Activated CD4-positive, alpha-beta T cell treated with anti-CD3 and anti-CD28 coated beads for 36 hours (primary cell): ENCODE data around the gene ITPR2. TPM values are rescaled to one million over a fixed set of nuclear protein-coding genes. Genes with fewer than 3 reads are reported as not detected.
"Not testable (repeated sequence)": the region's sequence is repeated elsewhere in the genome, so short reads cannot be mapped to it uniquely, and the experiment has no call there.

ENCODE experiments used
- ATAC-seq: fragments of 200-7000 bp; cut with Tn5 transposase; one replicate; pipeline ENCODE4 v1.10.0; 2021; ENCODE audit warnings: mild to moderate bottlenecking, moderate library complexity
- CTCF ChIA-PET: fragments of 350-600 bp; sonication (Branson Sonifier 250); formaldehyde crosslinking; loops from one replicate; lab custom pipeline; 2021; ENCODE audit warnings: antibody characterized with exemption; lab: Charles Lee
- POLR2A ChIA-PET: fragments of 350-600 bp; sonication (Branson Sonifier 250); formaldehyde crosslinking; loops from one replicate; lab custom pipeline; 2021; ENCODE audit warnings: antibody characterized with exemption, inconsistent platforms; lab: Charles Lee
- DNase-seq: peaks from one replicate; pipeline ENCODE4 v3.0.0-alpha.2; 2020
- H3K27ac Mint-ChIP-seq: one replicate; pipeline ENCODE4 v1.8.0; 2021; ENCODE audit warnings: mixed read lengths
- H3K27me3 Mint-ChIP-seq: one replicate; pipeline ENCODE4 v1.8.0; 2021; ENCODE audit warnings: mixed read lengths
- H3K36me3 Mint-ChIP-seq: one replicate; pipeline ENCODE4 v1.8.0; 2021; ENCODE audit warnings: low read depth, mixed read lengths
- H3K4me1 Mint-ChIP-seq: one replicate; pipeline ENCODE4 v1.8.0; 2021; ENCODE audit warnings: mixed read lengths
- H3K4me3 Mint-ChIP-seq: one replicate; pipeline ENCODE4 v1.8.0; 2021; ENCODE audit warnings: mild to moderate bottlenecking, moderate library complexity, mixed read lengths
- H3K9me3 Mint-ChIP-seq: one replicate; pipeline ENCODE4 v1.8.0; 2021; ENCODE audit warnings: low read depth, mixed read lengths
- intact Hi-C, 2 experiments: fragments of 100-400 bp; cut with DNase I in 1 of 2; cut with micrococcal nuclease in 1 of 2; formaldehyde crosslinking; loops; one replicate each; pipeline versions ENCODE4 v1.14.2 to v1.15.1; 2022 to 2024; cut with DNase I, micrococcal nuclease
- total RNA-seq, 2 experiments: library from RNA; stranded (reverse); gene quantifications; one replicate each; pipeline ENCODE4 v1.2.3, GENCODE V29; 2021

ITPR2 gene
- total RNA-seq, 2 experiments from 2014 or later: 27.3 to 28.6 TPM

GRCh38 chr12:26770239-26771070 lies 62.5 kb downstream of the ITPR2 start:
- ATAC-seq (no peak), DNase-seq (no peak)
- Mint-ChIP-seq H3K4me1 (peaks cover 13% of the 10 kb centered on the region), H3K27ac (no peak overlapping the region), H3K36me3 (peaks cover 36% of the 10 kb centered on the region), H3K9me3 (peaks cover 4% of the 10 kb centered on the region), H3K27me3 (no peaks in the 10 kb centered on the region), H3K4me3 (no peak overlapping the region)
- intact Hi-C loops: no loop called here
- ChIA-PET CTCF (interaction anchor here (0.5 kb wide), 1 partner anchor 27 kb away, joined by 4 read pairs; no protein-coding TSS in a partner anchor), POLR2A (no interaction called here)

GRCh38 chr12:26769611-26770010 lies 63.4 kb downstream of the ITPR2 start:
- ATAC-seq (no peak), DNase-seq (no peak)
- Mint-ChIP-seq H3K4me3 (no peak overlapping the region), H3K27ac (no peak overlapping the region), H3K27me3 (no peaks in the 10 kb centered on the region), H3K9me3 (peaks cover 4% of the 10 kb centered on the region), H3K36me3 (peaks cover 27% of the 10 kb centered on the region), H3K4me1 (peaks cover 13% of the 10 kb centered on the region)
- POLR2A ChIA-PET: no interaction called here
- CTCF ChIA-PET: interaction anchor here (0.6 kb wide), 1 partner anchor 598 kb away, joined by 3 read pairs; no protein-coding TSS in a partner anchor
- intact Hi-C loops: no loop called here

GRCh38 chr12:26768611-26769603 lies 64.1 kb downstream of the ITPR2 start:
- POLR2A ChIA-PET: no interaction called here
- Mint-ChIP-seq H3K4me3 (no peak overlapping the region), H3K27me3 (no peaks in the 10 kb centered on the region), H3K36me3 (peaks cover 30% of the 10 kb centered on the region), H3K9me3 (peaks cover 8% of the 10 kb centered on the region), H3K4me1 (peaks cover 13% of the 10 kb centered on the region), H3K27ac (peak overlapping the region; percentile 56)
- CTCF ChIA-PET: interaction anchor here (0.6 kb wide), 1 partner anchor 597 kb away, joined by 3 read pairs; no protein-coding TSS in a partner anchor
- intact Hi-C loops: no loop called here
- DNase-seq (no peak), ATAC-seq (peak; percentile 63)

GRCh38 chr12:26767865-26768264 lies 65.1 kb downstream of the ITPR2 start:
- no peak for ATAC-seq
- ChIA-PET POLR2A (no interaction called here), CTCF (no interaction called here)
- H3K4me3 Mint-ChIP-seq: no peak overlapping the region
- DNase-seq: no peak
- intact Hi-C loops: no loop called here
- peaks cover 11% of the 10 kb centered on the region for H3K9me3 Mint-ChIP-seq
- peaks cover 13% of the 10 kb centered on the region for H3K4me1 Mint-ChIP-seq
- H3K27ac Mint-ChIP-seq: no peak overlapping the region
- no peaks in the 10 kb centered on the region for H3K27me3 Mint-ChIP-seq
- peaks cover 31% of the 10 kb centered on the region for H3K36me3 Mint-ChIP-seq

GRCh38 chr12:26767116-26767515 lies 65.9 kb downstream of the ITPR2 start:
- CTCF ChIA-PET: no interaction called here
- intact Hi-C loops: no loop called here
- ATAC-seq (no peak), DNase-seq (no peak)
- Mint-ChIP-seq H3K9me3 (peaks cover 12% of the 10 kb centered on the region), H3K27me3 (no peaks in the 10 kb centered on the region), H3K36me3 (peaks cover 34% of the 10 kb centered on the region), H3K4me1 (peaks cover 13% of the 10 kb centered on the region), H3K27ac (no peak overlapping the region), H3K4me3 (no peak overlapping the region)
- POLR2A ChIA-PET: no interaction called here

GRCh38 chr12:26762186-26762585 lies 70.8 kb downstream of the ITPR2 start:
- peaks cover 2% of the 10 kb centered on the region for H3K4me1 Mint-ChIP-seq
- DNase-seq: no peak
- H3K4me3 Mint-ChIP-seq: no peak overlapping the region
- ChIA-PET POLR2A (no interaction called here), CTCF (interaction anchor here (1.6 kb wide), 1 partner anchor 40 kb away, joined by 4 read pairs; no protein-coding TSS in a partner anchor)
- no peaks in the 10 kb centered on the region for H3K27me3 Mint-ChIP-seq
- H3K36me3 Mint-ChIP-seq: peaks cover 46% of the 10 kb centered on the region
- H3K9me3 Mint-ChIP-seq: peaks cover 25% of the 10 kb centered on the region
- no peak for ATAC-seq
- intact Hi-C loops: no loop called here
- H3K27ac Mint-ChIP-seq: no peak overlapping the region

- no peaks in the 10 kb centered on the region for H3K27me3 Mint-ChIP-seq
Observed at GRCh38 chr12:26761775-26762174, 71.2 kb downstream of the ITPR2 start.

GRCh38 chr12:26760657-26761293 lies 72.2 kb downstream of the ITPR2 start:
- Mint-ChIP-seq H3K27ac (no peak overlapping the region), H3K36me3 (peaks cover 43% of the 10 kb centered on the region), H3K27me3 (no peaks in the 10 kb centered on the region), H3K4me1 (no peaks in the 10 kb centered on the region), H3K9me3 (peaks cover 31% of the 10 kb centered on the region), H3K4me3 (no peak overlapping the region)
- POLR2A ChIA-PET: no interaction called here
- intact Hi-C loops: no loop called here
- no peak for DNase-seq
- no peak for ATAC-seq
- CTCF ChIA-PET: interaction anchor here (1.1 kb wide), 1 partner anchor 42 kb away, joined by 3 read pairs; no protein-coding TSS in a partner anchor

More at GRCh38 chr12:26761775-26762174, 71.2 kb downstream of the ITPR2 start:
- POLR2A ChIA-PET: no interaction called here
- peaks cover 25% of the 10 kb centered on the region for H3K9me3 Mint-ChIP-seq
- peaks cover 43% of the 10 kb centered on the region for H3K36me3 Mint-ChIP-seq
- no peaks in the 10 kb centered on the region for H3K4me1 Mint-ChIP-seq
- CTCF ChIA-PET: no interaction called here
- no peak overlapping the region for H3K4me3 Mint-ChIP-seq
- no peak for DNase-seq
- intact Hi-C loops: no loop called here
- ATAC-seq: no peak
- no peak overlapping the region for H3K27ac Mint-ChIP-seq

- CTCF ChIA-PET: interaction anchor here (0.6 kb wide), 1 partner anchor 100 kb away, joined by 3 read pairs; no protein-coding TSS in a partner anchor
- H3K27me3 Mint-ChIP-seq, ATAC-seq, DNase-seq, POLR2A ChIA-PET, H3K4me3 Mint-ChIP-seq, H3K27ac Mint-ChIP-seq: not testable (repeated sequence)
- Mint-ChIP-seq H3K4me1 (peaks cover 17% of the 10 kb centered on the region), H3K9me3 (peaks cover 16% of the 10 kb centered on the region), H3K36me3 (peaks cover 35% of the 10 kb centered on the region)
- intact Hi-C loops: loop anchor here in 1 of 2 experiments (10.0 kb wide), 1 partner anchor 419 kb away; no protein-coding TSS in a partner anchor
Observed at GRCh38 chr12:26755362-26755761, 77.6 kb downstream of the ITPR2 start.

GRCh38 chr12:26754148-26754547 lies 78.8 kb downstream of the ITPR2 start:
- Mint-ChIP-seq H3K4me3 (no peak overlapping the region), H3K36me3 (peaks cover 32% of the 10 kb centered on the region), H3K9me3 (peaks cover 16% of the 10 kb centered on the region), H3K4me1 (peaks cover 29% of the 10 kb centered on the region), H3K27ac (no peak overlapping the region), H3K27me3 (no peaks in the 10 kb centered on the region)
- POLR2A ChIA-PET: no interaction called here
- intact Hi-C loops: loop anchor here in 1 of 2 experiments (10.0 kb wide), 1 partner anchor 421 kb away; no protein-coding TSS in a partner anchor
- DNase-seq (no peak), ATAC-seq (no peak)
- CTCF ChIA-PET: interaction anchor here (0.7 to 0.8 kb wide), 2 partner anchors 239 to 436 kb away, joined by 3 read pairs; no protein-coding TSS in a partner anchor
